PC-9 (cell line): ENCODE data around the gene RSBN1L. TPM values are rescaled to one million over a fixed set of nuclear protein-coding genes. Genes with fewer than 3 reads are reported as not detected.

Source experiments
- BruUV-seq: library from RNA; stranded (reverse); fragments of 400-500 nt; replicated peaks from 2 replicates; lab custom pipeline; 2021; lab: Mats Ljungman, UMichigan
- CTCF ChIA-PET: fragments of 300-600 bp; sonication (Branson Sonifier 250); formaldehyde crosslinking; loops from one replicate; lab custom pipeline; 2022; ENCODE audit warnings: antibody characterized with exemption; lab: Charles Lee
- POLR2A ChIA-PET: fragments of 300-600 bp; sonication (Branson Sonifier 250); formaldehyde crosslinking; loops from one replicate; lab custom pipeline; 2022; ENCODE audit warnings: antibody characterized with exemption; ENCODE audit not compliant: unreplicated experiment; lab: Charles Lee
- DNase-seq, 2 experiments: peaks; one replicate each; pipeline versions ENCODE4 v3.0.0 to v3.0.0-alpha.2; 2015 to 2022; ENCODE audit warnings: mixed read lengths in 1 of 2
- H2AFZ ChIP-seq: fragments of 200-600 bp; sonication (generic); 2 replicates; pipeline ENCODE4 v1.8.1; 2017; ENCODE audit warnings: antibody characterized with exemption
- H3F3A ChIP-seq: fragments of 200-600 bp; sonication (generic); 2 replicates; pipeline ENCODE4 v1.8.1; 2017; ENCODE audit warnings: antibody characterized with exemption, mild to moderate bottlenecking, low read depth; ENCODE audit not compliant: insufficient read depth
- H3K27ac ChIP-seq: fragments of 200-600 bp; sonication (generic); 2 replicates; pipeline ENCODE4 v1.6.1; 2016; ENCODE audit warnings: mixed run types
- H3K27me3 ChIP-seq: fragments of 200-600 bp; sonication (generic); 2 replicates; pipeline ENCODE4 v1.6.1; 2016; ENCODE audit warnings: low read depth, mixed run types; ENCODE audit not compliant: insufficient read depth
- H3K36me3 ChIP-seq: fragments of 200-600 bp; sonication (generic); 2 replicates; pipeline ENCODE4 v1.6.1; 2016; ENCODE audit warnings: low read depth, mixed run types
- H3K4me1 ChIP-seq: fragments of 200-600 bp; sonication (generic); replicated peaks from 2 replicates; pipeline ENCODE4 v1.6.1; 2016; ENCODE audit warnings: mixed run types; ENCODE audit not compliant: insufficient read depth
- H3K4me2 ChIP-seq: fragments of 200-600 bp; sonication (generic); 2 replicates; pipeline ENCODE4 v1.6.1; 2017; ENCODE audit warnings: mixed run types
- H3K4me3 ChIP-seq: fragments of 200-600 bp; sonication (generic); 2 replicates; pipeline ENCODE4 v1.6.1; 2016; ENCODE audit warnings: mixed run types
- H3K79me2 ChIP-seq: fragments of 200-600 bp; sonication (generic); 2 replicates; pipeline ENCODE4 v1.6.1; 2017; ENCODE audit warnings: low read depth, mixed run types
- H3K9me2 ChIP-seq: fragments of 200-600 bp; sonication (generic); 2 replicates; pipeline ENCODE4 v1.8.1; 2017; ENCODE audit warnings: mild to moderate bottlenecking; ENCODE audit not compliant: insufficient read depth
- H3K9me3 ChIP-seq: fragments of 200-600 bp; sonication (generic); 2 replicates; pipeline ENCODE4 v1.8.1; 2016; ENCODE audit warnings: low read depth; ENCODE audit not compliant: insufficient read depth
- H4K20me1 ChIP-seq: fragments of 200-600 bp; sonication (generic); 2 replicates; pipeline ENCODE4 v1.8.1; 2017; ENCODE audit not compliant: insufficient read depth
- EZH2 ChIP-seq: fragments of 200-600 bp; sonication (generic); IDR thresholded peaks from 2 replicates; pipeline ENCODE4 v1.8.0; 2017; ENCODE audit warnings: antibody characterized with exemption, low read depth
- intact Hi-C: fragments of 100-400 bp; cut with micrococcal nuclease; formaldehyde crosslinking; loops from one replicate; pipeline ENCODE4 v1.10.0; 2022; ENCODE audit not compliant: unreplicated experiment
- total RNA-seq: library from RNA; stranded (reverse); gene quantifications from 2 replicates; pipeline ENCODE4 v1.2.3, GENCODE V29; 2021
- TF ChIP-seq, protein P1 (sequence below): fragments of 200-600 bp; sonication (generic); conservative IDR thresholded peaks from 2 replicates; pipeline ENCODE4 v1.6.1; 2017; ENCODE audit warnings: mixed run types, antibody characterized with exemption, mild to moderate bottlenecking, moderate library complexity

Gene RSBN1L
- total RNA-seq, 1 experiment from 2014 or later = 20.7 TPM

- H3K4me1 ChIP-seq = no peaks in the 10 kb centered on the region
- H3K4me2 ChIP-seq = no peak overlapping the region
- H3K79me2 ChIP-seq = no peaks in the 10 kb centered on the region
- DNase-seq = no peak
- BruUV-seq = no TSS peak
- intact Hi-C loops = no loop called here
- POLR2A ChIA-PET = no interaction called here
- no peaks in the 10 kb centered on the region for H3K9me2 ChIP-seq
- TF ChIP-seq, protein P1, sequence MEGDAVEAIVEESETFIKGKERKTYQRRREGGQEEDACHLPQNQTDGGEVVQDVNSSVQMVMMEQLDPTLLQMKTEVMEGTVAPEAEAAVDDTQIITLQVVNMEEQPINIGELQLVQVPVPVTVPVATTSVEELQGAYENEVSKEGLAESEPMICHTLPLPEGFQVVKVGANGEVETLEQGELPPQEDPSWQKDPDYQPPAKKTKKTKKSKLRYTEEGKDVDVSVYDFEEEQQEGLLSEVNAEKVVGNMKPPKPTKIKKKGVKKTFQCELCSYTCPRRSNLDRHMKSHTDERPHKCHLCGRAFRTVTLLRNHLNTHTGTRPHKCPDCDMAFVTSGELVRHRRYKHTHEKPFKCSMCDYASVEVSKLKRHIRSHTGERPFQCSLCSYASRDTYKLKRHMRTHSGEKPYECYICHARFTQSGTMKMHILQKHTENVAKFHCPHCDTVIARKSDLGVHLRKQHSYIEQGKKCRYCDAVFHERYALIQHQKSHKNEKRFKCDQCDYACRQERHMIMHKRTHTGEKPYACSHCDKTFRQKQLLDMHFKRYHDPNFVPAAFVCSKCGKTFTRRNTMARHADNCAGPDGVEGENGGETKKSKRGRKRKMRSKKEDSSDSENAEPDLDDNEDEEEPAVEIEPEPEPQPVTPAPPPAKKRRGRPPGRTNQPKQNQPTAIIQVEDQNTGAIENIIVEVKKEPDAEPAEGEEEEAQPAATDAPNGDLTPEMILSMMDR = no peak
- no peak for TF ChIP-seq EZH2
- H2AFZ ChIP-seq = no peak overlapping the region
- no peaks in the 10 kb centered on the region for H3K27me3 ChIP-seq
- no peaks in the 10 kb centered on the region for H3K9me3 ChIP-seq
- CTCF ChIA-PET = no interaction called here
- H3K36me3 ChIP-seq = 0 out of 2 replicates have a peak, but pooled peaks cover under 1% of the 10 kb centered on the region
- H3K27ac ChIP-seq = no peak overlapping the region
- H3F3A ChIP-seq = 0 out of 2 replicates have a peak, but pooled peaks cover 4% of the 10 kb centered on the region
- no peak overlapping the region for H3K4me3 ChIP-seq
- H4K20me1 ChIP-seq = no peaks in the 10 kb centered on the region
Measured at GRCh38 chr7:77667459-77668086, 28.7 kb upstream of the RSBN1L start.

DNA sequence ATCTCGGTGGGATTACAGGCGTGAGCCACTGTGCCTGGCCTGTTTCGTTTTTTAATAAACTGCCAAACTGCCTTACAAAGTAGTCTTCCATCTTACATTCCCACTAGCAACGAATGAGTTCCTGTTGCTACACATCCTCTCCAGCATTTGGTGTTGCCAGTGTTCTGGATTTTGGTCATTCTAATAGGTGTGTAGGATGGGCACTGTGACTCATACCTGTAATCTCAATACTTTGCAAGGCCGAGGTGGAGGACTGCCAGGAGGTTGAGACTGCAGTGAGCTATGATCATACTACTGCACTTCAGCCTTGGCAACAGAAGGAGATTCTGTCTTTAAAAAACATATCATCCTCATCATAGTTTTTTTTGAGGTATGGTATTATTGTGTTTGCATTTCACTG lies 21.4 kb upstream of the RSBN1L start:
- ChIA-PET POLR2A (interaction anchor here (0.6 to 0.9 kb wide), 3 partner anchors 15 to 23 kb away, joined by 3 to 6 read pairs (median 5); partner anchors contain the start of gene RSBN1L), CTCF (no interaction called here)
- no peaks in the 10 kb centered on the region for H3K27me3 ChIP-seq
- no peaks in the 10 kb centered on the region for H3K79me2 ChIP-seq
- intact Hi-C loops = loop anchor here (2.0 to 5.0 kb wide), 2 partner anchors 22 to 82 kb away; partner anchors contain the start of gene RSBN1L
- no peak overlapping the region for H3K4me2 ChIP-seq
- peaks cover 38% of the 10 kb centered on the region for H3F3A ChIP-seq
- no peaks in the 10 kb centered on the region for H4K20me1 ChIP-seq
- no peaks in the 10 kb centered on the region for H3K9me3 ChIP-seq
- BruUV-seq = no TSS peak
- no peaks in the 10 kb centered on the region for H3K9me2 ChIP-seq
- no peak overlapping the region for H3K4me3 ChIP-seq
- no peak overlapping the region for H2AFZ ChIP-seq
- TF ChIP-seq EZH2 = no peak
- TF ChIP-seq, protein P1 = no peak
- no peak overlapping the region for H3K27ac ChIP-seq
- peak; percentile 65 to 77 for DNase-seq
- H3K36me3 ChIP-seq = no peaks in the 10 kb centered on the region
- H3K4me1 ChIP-seq = peaks cover 17% of the 10 kb centered on the region

- Histone ChIP-seq H4K20me1 (no peaks in the 10 kb centered on the region), H3K9me2 (no peaks in the 10 kb centered on the region), H3K27me3 (no peaks in the 10 kb centered on the region), H3K79me2 (no peaks in the 10 kb centered on the region), H2AFZ (no peak overlapping the region), H3K4me3 (peak overlapping the region; percentile 31; the same call in 1 of the 2 replicates), H3K4me2 (peak overlapping the region; percentile 84), H3K27ac (peak overlapping the region; percentile 68), H3K9me3 (no peaks in the 10 kb centered on the region), H3F3A (peaks cover 30% of the 10 kb centered on the region), H3K36me3 (peaks cover 11% of the 10 kb centered on the region), H3K4me1 (peaks cover 28% of the 10 kb centered on the region)
- ChIA-PET POLR2A (no interaction called here), CTCF (interaction anchor here (0.6 kb wide), 1 partner anchor 270 kb away, joined by 3 read pairs; no protein-coding TSS in a partner anchor)
- no TSS peak for BruUV-seq
- intact Hi-C loops = no loop called here
- no peak for TF ChIP-seq EZH2
- TF ChIP-seq, protein P1 = no peak
- DNase-seq = peak in 1 of 2 experiments; percentile 86
Measured at GRCh38 chr7:77679608-77680007, 16.7 kb upstream of the RSBN1L start.
